ENCODE data around the gene PAWR. TPM values are rescaled to one million over a fixed set of nuclear protein-coding genes. Genes with fewer than 3 reads are reported as not detected.

PAWR gene
- total and polyA plus RNA-seq, 10 of the 15 experiments (the other 5 are each of a cell fraction or from before 2014, with no cell fraction given): 8.1 to 70.6 (median 24.2) TPM

DNA sequence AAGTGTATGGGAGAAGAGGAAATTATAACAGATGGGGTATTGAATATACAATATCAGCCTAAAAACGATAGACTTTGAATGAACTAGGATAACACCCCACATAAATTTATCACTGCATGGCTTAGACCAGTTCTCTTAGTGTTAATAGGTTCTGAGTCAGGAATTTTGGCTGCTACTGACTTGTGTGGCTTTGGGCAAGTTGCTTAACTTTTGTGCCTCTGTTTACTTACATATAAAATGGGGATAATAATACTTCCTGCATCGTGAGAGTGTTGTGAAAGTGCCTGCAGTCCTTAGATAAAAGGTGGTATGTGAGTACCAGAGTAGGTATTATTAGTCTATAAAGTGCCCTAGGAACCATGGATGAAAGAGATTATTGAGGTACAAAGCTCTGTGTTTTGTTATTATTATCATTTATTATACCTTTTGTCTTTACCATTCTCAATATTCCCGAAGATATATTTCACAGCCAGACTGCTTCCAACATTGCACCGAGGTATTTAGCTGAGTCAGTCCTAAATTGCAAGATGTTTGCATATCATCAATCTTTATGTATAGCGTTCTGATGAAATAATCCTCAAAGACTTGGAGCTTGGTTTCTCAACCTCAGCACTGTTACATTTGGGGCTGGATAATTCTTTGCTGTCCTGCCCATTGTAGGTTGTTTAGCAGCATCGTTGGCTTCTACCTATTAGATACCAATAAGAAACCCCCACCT lies 2.3 kb upstream of the PAWR start (continued):
- TF ChIP-seq, protein P1, sequence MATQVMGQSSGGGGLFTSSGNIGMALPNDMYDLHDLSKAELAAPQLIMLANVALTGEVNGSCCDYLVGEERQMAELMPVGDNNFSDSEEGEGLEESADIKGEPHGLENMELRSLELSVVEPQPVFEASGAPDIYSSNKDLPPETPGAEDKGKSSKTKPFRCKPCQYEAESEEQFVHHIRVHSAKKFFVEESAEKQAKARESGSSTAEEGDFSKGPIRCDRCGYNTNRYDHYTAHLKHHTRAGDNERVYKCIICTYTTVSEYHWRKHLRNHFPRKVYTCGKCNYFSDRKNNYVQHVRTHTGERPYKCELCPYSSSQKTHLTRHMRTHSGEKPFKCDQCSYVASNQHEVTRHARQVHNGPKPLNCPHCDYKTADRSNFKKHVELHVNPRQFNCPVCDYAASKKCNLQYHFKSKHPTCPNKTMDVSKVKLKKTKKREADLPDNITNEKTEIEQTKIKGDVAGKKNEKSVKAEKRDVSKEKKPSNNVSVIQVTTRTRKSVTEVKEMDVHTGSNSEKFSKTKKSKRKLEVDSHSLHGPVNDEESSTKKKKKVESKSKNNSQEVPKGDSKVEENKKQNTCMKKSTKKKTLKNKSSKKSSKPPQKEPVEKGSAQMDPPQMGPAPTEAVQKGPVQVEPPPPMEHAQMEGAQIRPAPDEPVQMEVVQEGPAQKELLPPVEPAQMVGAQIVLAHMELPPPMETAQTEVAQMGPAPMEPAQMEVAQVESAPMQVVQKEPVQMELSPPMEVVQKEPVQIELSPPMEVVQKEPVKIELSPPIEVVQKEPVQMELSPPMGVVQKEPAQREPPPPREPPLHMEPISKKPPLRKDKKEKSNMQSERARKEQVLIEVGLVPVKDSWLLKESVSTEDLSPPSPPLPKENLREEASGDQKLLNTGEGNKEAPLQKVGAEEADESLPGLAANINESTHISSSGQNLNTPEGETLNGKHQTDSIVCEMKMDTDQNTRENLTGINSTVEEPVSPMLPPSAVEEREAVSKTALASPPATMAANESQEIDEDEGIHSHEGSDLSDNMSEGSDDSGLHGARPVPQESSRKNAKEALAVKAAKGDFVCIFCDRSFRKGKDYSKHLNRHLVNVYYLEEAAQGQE (IDR thresholded peaks at IDR 0.05; ENCODE audit: low read depth, low read length): no peak
- TF ChIP-seq NBN (IDR thresholded peaks at IDR 0.05): no peak
- TF ChIP-seq, protein P2, sequence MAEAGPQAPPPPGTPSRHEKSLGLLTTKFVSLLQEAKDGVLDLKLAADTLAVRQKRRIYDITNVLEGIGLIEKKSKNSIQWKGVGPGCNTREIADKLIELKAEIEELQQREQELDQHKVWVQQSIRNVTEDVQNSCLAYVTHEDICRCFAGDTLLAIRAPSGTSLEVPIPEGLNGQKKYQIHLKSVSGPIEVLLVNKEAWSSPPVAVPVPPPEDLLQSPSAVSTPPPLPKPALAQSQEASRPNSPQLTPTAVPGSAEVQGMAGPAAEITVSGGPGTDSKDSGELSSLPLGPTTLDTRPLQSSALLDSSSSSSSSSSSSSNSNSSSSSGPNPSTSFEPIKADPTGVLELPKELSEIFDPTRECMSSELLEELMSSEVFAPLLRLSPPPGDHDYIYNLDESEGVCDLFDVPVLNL (IDR thresholded peaks at IDR 0.05; ENCODE audit: low read depth, low read length): no peak
- no peak for TF ChIP-seq IRF3 (IDR thresholded peaks at IDR 0.05)
- TF ChIP-seq HDAC2 (IDR thresholded peaks at IDR 0.05): no peak
- no peak for TF ChIP-seq RUNX3 (IDR thresholded peaks at IDR 0.05; ENCODE audit: low read length)
- TF ChIP-seq ATF7 (IDR thresholded peaks at IDR 0.05; ENCODE audit: low read depth): no peak
- TF ChIP-seq NRF1 (conservative IDR thresholded peaks at IDR 0.05; ENCODE audit: low read depth, low read length): no peak
